Prostate gland (tissue), 2 donors: ENCODE measurements around the gene CLCNKB.
"Not testable (repeated sequence)": the region's sequence is repeated elsewhere in the genome, so short reads cannot be mapped to it uniquely, and the experiment has no call there.

ENCODE experiments used
- POLR2AphosphoS5 ChIP-seq: sonication (generic); formaldehyde crosslinking; IDR thresholded peaks from one replicate; pipeline ENCODE4 v1.6.1; 2017; ENCODE audit warnings: antibody characterized with exemption
- TF ChIP-seq, protein P1 (sequence below), 4 experiments: fragments of 200-600 bp in 2 of 4; fragments of 450-650 bp in 2 of 4; sonication (generic) in 2 of 4; IDR thresholded peaks; 1 replicate in 3 of 4; 2 replicates in 1 of 4; pipeline ENCODE4 v1.5.1; 2016 to 2019; ENCODE audit warnings: antibody characterized with exemption in 4 of 4, mild to moderate bottlenecking in 2 of 4, moderate library complexity in 2 of 4

DNA sequence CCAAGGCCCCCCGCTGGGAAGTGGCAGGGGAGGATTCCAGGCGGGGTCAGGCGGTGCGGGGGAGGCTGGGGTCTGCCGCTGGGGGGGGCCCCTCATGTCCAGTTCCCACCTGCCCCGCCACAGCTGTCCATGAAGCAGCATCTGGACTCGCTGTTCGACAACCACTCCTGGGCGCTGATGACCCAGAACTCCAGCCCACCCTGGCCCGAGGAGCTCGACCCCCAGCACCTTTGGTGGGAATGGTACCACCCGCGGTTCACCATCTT lies 14.6 kb upstream of the CLCNKB start:
- TF ChIP-seq, protein P1, sequence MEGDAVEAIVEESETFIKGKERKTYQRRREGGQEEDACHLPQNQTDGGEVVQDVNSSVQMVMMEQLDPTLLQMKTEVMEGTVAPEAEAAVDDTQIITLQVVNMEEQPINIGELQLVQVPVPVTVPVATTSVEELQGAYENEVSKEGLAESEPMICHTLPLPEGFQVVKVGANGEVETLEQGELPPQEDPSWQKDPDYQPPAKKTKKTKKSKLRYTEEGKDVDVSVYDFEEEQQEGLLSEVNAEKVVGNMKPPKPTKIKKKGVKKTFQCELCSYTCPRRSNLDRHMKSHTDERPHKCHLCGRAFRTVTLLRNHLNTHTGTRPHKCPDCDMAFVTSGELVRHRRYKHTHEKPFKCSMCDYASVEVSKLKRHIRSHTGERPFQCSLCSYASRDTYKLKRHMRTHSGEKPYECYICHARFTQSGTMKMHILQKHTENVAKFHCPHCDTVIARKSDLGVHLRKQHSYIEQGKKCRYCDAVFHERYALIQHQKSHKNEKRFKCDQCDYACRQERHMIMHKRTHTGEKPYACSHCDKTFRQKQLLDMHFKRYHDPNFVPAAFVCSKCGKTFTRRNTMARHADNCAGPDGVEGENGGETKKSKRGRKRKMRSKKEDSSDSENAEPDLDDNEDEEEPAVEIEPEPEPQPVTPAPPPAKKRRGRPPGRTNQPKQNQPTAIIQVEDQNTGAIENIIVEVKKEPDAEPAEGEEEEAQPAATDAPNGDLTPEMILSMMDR (IDR thresholded peaks at IDR 0.05), result not testable (repeated sequence)
- TF ChIP-seq POLR2AphosphoS5, result not testable (repeated sequence)
